ENCODE measurements around the gene TMEM63C.
"Not testable (repeated sequence)": the region's sequence is repeated elsewhere in the genome, so short reads cannot be mapped to it uniquely, and the experiment has no call there.

TMEM63C gene

GRCh38 chr14:77278461-77279230 lies 97.0 kb downstream of the TMEM63C start:
- Histone ChIP-seq H2AFZ (ENCODE audit: low read length) (no peak overlapping the region), H3K9ac (ENCODE audit: low read length) (no peak overlapping the region), H3K4me3 (ENCODE audit: low read length) (no peak overlapping the region), H3F3A (ENCODE audit: insufficient read depth, low read length) (no peaks in the 10 kb centered on the region), H3K4me1 (ENCODE audit: low read length) (no peaks in the 10 kb centered on the region), H3K27ac (ENCODE audit: low read length) (no peak overlapping the region), H3K36me3 (replicated peaks; ENCODE audit: insufficient read depth, low read length) (no peaks in the 10 kb centered on the region), H3K9me3 (replicated peaks; ENCODE audit: insufficient read depth, low read length) (no peaks in the 10 kb centered on the region), H3K9me2 (replicated peaks; ENCODE audit: insufficient read depth, low read length) (no peaks in the 10 kb centered on the region), H4K20me1 (ENCODE audit: insufficient read depth, low read length) (no peaks in the 10 kb centered on the region), H3K79me2 (ENCODE audit: low read length) (no peaks in the 10 kb centered on the region), H3K27me3 (replicated peaks; ENCODE audit: insufficient read depth, low read length) (no peaks in the 10 kb centered on the region), H3K4me2 (ENCODE audit: low read depth, low read length) (no peak overlapping the region)
- TF ChIP-seq EZH2 (optimal IDR thresholded peaks at IDR 0.05; ENCODE audit: low read depth, low read length) (no peak), CTCF (IDR thresholded peaks at IDR 0.05; ENCODE audit: low read length) (no peak), EZH2phosphoT487 (IDR thresholded peaks at IDR 0.05; ENCODE audit: low read length) (no peak)
- no peak for DNase-seq

- no peaks in the 10 kb centered on the region for H3K9me2 ChIP-seq (replicated peaks; ENCODE audit: insufficient read depth, low read length)
- no peaks in the 10 kb centered on the region for H3K4me1 ChIP-seq (ENCODE audit: low read length)
- H3K4me3 ChIP-seq (ENCODE audit: low read length): no peak overlapping the region
- H4K20me1 ChIP-seq (ENCODE audit: insufficient read depth, low read length): no peaks in the 10 kb centered on the region
- DNase-seq: no peak
- H3K9me3 ChIP-seq (replicated peaks; ENCODE audit: insufficient read depth, low read length): no peaks in the 10 kb centered on the region
- TF ChIP-seq EZH2phosphoT487 (IDR thresholded peaks at IDR 0.05; ENCODE audit: low read length): no peak
- TF ChIP-seq EZH2 (optimal IDR thresholded peaks at IDR 0.05; ENCODE audit: low read depth, low read length): no peak
- no peak for TF ChIP-seq CTCF (IDR thresholded peaks at IDR 0.05; ENCODE audit: low read length)
- no peaks in the 10 kb centered on the region for H3K79me2 ChIP-seq (ENCODE audit: low read length)
- no peak overlapping the region for H3K9ac ChIP-seq (ENCODE audit: low read length)
- no peaks in the 10 kb centered on the region for H3K27me3 ChIP-seq (replicated peaks; ENCODE audit: insufficient read depth, low read length)
- H2AFZ ChIP-seq (ENCODE audit: low read length): no peak overlapping the region
- H3K36me3 ChIP-seq (replicated peaks; ENCODE audit: insufficient read depth, low read length): no peaks in the 10 kb centered on the region
- no peaks in the 10 kb centered on the region for H3F3A ChIP-seq (ENCODE audit: insufficient read depth, low read length)
- H3K27ac ChIP-seq (ENCODE audit: low read length): no peak overlapping the region
- H3K4me2 ChIP-seq (ENCODE audit: low read depth, low read length): no peak overlapping the region
Observed at GRCh38 chr14:77279719-77280118, 98.1 kb downstream of the TMEM63C start.

- H3F3A ChIP-seq (ENCODE audit: insufficient read depth, low read length); H3K4me3 ChIP-seq (ENCODE audit: low read length); H3K4me2 ChIP-seq (ENCODE audit: low read depth, low read length); H3K9me3 ChIP-seq (replicated peaks; ENCODE audit: insufficient read depth, low read length); H3K9me2 ChIP-seq (replicated peaks; ENCODE audit: insufficient read depth, low read length); H3K9ac ChIP-seq (ENCODE audit: low read length); H3K27ac ChIP-seq (ENCODE audit: low read length); H3K36me3 ChIP-seq (replicated peaks; ENCODE audit: insufficient read depth, low read length); DNase-seq; H3K79me2 ChIP-seq (ENCODE audit: low read length); H3K4me1 ChIP-seq (ENCODE audit: low read length); H3K27me3 ChIP-seq (replicated peaks; ENCODE audit: insufficient read depth, low read length); H4K20me1 ChIP-seq (ENCODE audit: insufficient read depth, low read length); H2AFZ ChIP-seq (ENCODE audit: low read length): not testable (repeated sequence)
Observed at GRCh38 chr14:77280921-77281320, 99.3 kb downstream of the TMEM63C start.

- Histone ChIP-seq H3K36me3 (replicated peaks; ENCODE audit: insufficient read depth, low read length) (no peaks in the 10 kb centered on the region), H3F3A (ENCODE audit: insufficient read depth, low read length) (no peaks in the 10 kb centered on the region), H3K4me2 (ENCODE audit: low read depth, low read length) (no peak overlapping the region), H3K9ac (ENCODE audit: low read length) (no peak overlapping the region), H3K79me2 (ENCODE audit: low read length) (no peaks in the 10 kb centered on the region), H4K20me1 (ENCODE audit: insufficient read depth, low read length) (no peaks in the 10 kb centered on the region), H2AFZ (ENCODE audit: low read length) (no peak overlapping the region), H3K4me1 (ENCODE audit: low read length) (no peaks in the 10 kb centered on the region), H3K9me3 (replicated peaks; ENCODE audit: insufficient read depth, low read length) (no peaks in the 10 kb centered on the region), H3K27me3 (replicated peaks; ENCODE audit: insufficient read depth, low read length) (no peaks in the 10 kb centered on the region), H3K4me3 (ENCODE audit: low read length) (no peak overlapping the region), H3K9me2 (replicated peaks; ENCODE audit: insufficient read depth, low read length) (no peaks in the 10 kb centered on the region), H3K27ac (ENCODE audit: low read length) (no peak overlapping the region)
- TF ChIP-seq EZH2phosphoT487 (IDR thresholded peaks at IDR 0.05; ENCODE audit: low read length) (no peak), EZH2 (optimal IDR thresholded peaks at IDR 0.05; ENCODE audit: low read depth, low read length) (no peak), CTCF (IDR thresholded peaks at IDR 0.05; ENCODE audit: low read length) (no peak)
- DNase-seq: no peak
Observed at GRCh38 chr14:77281852-77282410, 100.3 kb downstream of the TMEM63C start.

Measured in MM.1S (cell line).